GM13976 (cell line): ENCODE data around the gene EIF4G2.

Experiments
- DNase-seq: peaks from one replicate; pipeline ENCODE4 v3.0.0; 2012; ENCODE audit warnings: low spot score
- in situ Hi-C: fragments of 300-500 bp; cut with MboI; formaldehyde crosslinking; loops from one replicate; pipeline ENCODE4 v1.12.0; 2022; ENCODE audit warnings: low sequenced_read_pairs, mixed read lengths, inconsistent platforms; ENCODE audit not compliant: unreplicated experiment
- TF ChIP-seq, protein P1 (sequence below): IDR thresholded peaks from 2 replicates; pipeline ENCODE4 v1.5.1; 2012; ENCODE audit warnings: borderline replicate concordance, mild to moderate bottlenecking; ENCODE audit not compliant: insufficient read depth; ENCODE audit errors: extremely low read depth, missing control alignments, control extremely low read depth

Gene EIF4G2

DNA sequence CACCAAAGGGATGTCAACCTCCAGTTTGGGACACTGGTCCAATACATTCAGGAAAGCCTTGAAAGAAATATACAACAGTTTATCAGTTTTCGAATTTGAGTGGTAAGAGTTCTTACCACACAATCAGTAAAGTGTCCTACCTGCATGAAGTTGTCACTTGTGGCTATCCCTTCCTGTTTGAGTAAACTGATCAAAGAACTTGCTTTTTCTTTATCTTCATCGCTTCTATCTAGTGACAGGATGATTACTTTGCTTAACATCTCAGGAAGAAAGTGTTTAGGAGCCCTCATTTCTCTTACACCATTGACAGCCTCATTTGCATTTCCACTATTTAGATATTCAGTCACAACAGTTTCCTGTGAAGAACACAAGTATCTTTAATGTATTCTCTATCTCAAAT lies 8.4 kb downstream of the EIF4G2 start:
- in situ Hi-C loops = no loop called here
- DNase-seq = no peak
- TF ChIP-seq, protein P1, sequence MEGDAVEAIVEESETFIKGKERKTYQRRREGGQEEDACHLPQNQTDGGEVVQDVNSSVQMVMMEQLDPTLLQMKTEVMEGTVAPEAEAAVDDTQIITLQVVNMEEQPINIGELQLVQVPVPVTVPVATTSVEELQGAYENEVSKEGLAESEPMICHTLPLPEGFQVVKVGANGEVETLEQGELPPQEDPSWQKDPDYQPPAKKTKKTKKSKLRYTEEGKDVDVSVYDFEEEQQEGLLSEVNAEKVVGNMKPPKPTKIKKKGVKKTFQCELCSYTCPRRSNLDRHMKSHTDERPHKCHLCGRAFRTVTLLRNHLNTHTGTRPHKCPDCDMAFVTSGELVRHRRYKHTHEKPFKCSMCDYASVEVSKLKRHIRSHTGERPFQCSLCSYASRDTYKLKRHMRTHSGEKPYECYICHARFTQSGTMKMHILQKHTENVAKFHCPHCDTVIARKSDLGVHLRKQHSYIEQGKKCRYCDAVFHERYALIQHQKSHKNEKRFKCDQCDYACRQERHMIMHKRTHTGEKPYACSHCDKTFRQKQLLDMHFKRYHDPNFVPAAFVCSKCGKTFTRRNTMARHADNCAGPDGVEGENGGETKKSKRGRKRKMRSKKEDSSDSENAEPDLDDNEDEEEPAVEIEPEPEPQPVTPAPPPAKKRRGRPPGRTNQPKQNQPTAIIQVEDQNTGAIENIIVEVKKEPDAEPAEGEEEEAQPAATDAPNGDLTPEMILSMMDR = no peak

DNA sequence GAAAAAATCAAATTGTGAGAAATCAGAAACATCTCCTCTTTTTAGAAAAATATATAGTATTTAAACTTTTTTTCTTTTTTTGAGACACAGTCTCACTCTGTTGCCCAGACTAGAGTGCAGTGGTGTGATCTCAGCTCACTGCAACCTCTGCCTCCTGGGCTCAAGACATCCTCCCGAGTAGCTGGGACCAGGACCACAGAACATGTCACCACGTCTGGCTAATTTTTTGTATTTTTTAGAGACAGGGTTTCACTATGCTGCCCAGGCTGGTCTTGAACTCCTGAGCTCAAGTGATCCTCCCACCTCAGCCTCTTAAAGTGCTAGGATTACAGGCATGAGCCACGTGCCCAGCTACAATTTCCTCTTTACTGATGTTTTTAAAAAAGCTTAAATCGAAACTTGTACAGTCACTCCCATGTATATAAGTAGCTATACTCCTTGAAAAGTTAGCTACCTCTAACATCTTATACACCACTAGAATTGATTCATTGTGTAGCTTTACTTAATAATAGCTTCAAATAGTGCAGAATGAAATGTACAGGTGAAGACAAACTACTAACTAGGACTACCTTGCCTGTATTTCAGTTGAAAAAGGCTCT lies 10.3 kb downstream of the EIF4G2 start:
- in situ Hi-C loops = loop anchor here (10.0 to 25.0 kb wide), 2 partner anchors 226 to 989 kb away; no protein-coding TSS in a partner anchor
- no peak for DNase-seq
- TF ChIP-seq, protein P1 = no peak

DNA sequence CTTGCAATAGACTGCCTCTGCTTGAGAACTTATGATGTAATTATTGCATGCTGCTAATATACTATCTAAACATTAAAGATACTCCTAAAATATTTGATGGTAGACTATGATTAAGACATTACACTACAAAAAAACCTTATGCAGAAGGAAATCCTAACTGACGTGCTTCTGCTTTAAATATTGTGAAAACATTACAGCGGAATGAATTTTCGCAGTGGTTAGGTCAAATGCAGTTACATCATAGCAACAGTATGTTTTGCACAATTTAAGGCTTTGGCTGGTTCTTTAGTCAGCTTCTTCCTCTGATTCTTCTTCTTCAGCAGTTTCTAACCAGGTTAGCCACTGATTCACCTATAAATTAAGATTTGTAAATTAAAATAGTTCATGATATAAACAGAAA lies 11.2 kb downstream of the EIF4G2 start:
- DNase-seq = no peak
- in situ Hi-C loops = loop anchor here (10.0 to 25.0 kb wide), 2 partner anchors 227 to 990 kb away; no protein-coding TSS in a partner anchor
- TF ChIP-seq, protein P1 = no peak

DNA sequence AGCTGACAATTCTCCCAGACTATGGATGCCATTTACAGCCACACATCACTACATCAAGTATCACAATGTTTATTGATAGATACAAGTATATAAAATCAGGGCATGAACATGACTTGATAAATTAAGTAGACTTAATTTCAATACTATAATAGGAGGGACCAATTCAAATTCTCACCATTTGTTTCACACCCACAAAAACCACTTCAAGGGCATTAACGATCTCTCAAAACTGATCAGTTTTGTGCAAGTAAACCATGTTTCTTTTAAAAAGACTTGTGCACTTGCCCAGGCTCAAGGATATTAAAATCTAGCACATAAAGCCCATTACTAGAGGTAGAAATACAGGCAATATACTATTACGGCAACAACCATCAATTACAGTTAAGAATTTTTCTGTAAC lies 11.7 kb downstream of the EIF4G2 start:
- TF ChIP-seq, protein P1 = no peak
- in situ Hi-C loops = loop anchor here (10.0 to 25.0 kb wide), 2 partner anchors 228 to 990 kb away; no protein-coding TSS in a partner anchor
- no peak for DNase-seq

DNA sequence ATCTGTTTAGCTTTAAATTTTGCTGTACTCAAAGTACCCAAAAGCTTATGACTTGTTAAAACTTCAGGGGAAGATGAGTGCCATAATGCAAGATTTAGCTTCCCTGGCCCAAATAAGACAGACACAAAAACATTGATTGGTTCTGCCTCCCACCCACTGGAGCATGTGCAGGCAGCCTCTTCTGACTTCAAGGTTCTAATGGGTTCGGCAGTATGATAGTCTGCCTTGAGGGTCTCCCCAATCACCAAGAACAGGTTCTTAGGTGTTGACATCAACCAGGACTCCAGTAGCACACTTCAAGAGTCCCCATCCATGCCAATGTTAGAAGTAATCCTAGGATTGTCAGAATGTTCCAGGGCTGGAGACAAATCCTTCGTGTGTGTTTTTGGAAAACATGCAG lies 12.5 kb downstream of the EIF4G2 start:
- TF ChIP-seq, protein P1 = no peak
- in situ Hi-C loops = loop anchor here (10.0 to 25.0 kb wide), 2 partner anchors 229 to 991 kb away; no protein-coding TSS in a partner anchor
- DNase-seq = no peak

DNA sequence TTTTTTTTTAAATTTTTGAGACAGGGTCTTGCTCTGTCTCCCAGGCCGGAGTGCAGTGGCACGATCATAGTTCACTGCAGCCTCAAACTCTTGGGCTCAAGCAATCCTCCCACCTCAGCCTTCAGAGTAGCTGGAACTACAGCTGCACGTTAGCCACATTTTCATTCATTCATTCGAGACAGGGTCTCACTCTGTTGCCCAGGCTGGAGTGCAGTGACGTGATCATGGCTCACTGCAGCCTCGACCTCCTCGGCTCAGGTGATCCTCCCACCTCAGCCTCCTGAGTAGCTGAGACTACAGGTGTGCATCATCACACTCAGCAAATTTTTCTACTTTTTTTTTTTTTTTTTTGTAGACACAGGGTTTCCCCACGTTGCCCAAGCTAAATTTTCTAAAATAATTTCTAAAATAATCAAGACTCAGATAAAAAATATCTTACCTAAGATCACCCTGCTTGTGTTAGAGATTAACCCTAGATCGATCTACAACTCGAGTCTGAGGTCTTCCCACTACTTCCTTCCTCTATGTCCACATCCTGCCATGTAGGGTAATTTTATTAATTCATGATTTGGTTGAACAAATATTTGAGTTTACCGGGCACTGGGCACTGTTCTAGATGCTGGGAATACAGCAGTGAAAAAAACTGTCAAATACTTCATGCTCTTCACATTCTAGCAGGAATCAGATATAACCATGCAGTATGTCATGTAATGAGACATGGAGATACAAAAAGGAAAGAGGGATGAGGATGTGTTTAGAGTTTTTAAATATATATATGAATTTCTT lies 15.1 kb downstream of the EIF4G2 start:
- TF ChIP-seq, protein P1 = no peak
- in situ Hi-C loops = loop anchor here (10.0 to 25.0 kb wide), 2 partner anchors 231 to 994 kb away; no protein-coding TSS in a partner anchor
- no peak for DNase-seq
